ENCODE measurements around the gene ZNF652.

DNA sequence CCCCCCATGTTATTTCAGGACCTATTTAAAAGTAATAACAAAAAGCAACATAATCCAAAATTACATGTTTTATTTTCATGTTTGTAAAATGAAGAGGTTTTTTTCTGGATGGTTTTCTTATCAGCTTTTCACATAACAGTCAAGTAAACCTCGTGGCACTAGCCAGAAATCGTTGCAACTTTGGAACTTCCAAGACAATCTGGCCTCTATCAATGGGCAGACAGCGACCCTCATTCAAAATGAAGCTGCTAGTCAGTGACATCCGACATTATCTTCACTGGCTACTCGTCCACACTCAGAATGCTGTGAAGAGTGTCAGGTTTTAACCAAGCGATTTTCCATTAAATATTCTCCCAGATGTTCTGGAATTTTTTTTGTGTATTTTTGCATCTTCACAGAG, 22.7 kb downstream of the ZNF652 start:
- TF ChIP-seq POLR2A (IDR thresholded peaks at IDR 0.05; ENCODE audit: low read depth, low read length) (no peak), POLR2AphosphoS5 (IDR thresholded peaks at IDR 0.05; ENCODE audit: low read depth, low read length) (no peak), TAF1 (IDR thresholded peaks at IDR 0.05; ENCODE audit: low read depth, low read length) (no peak), SPI1 (IDR thresholded peaks at IDR 0.05; ENCODE audit: low read depth, low read length) (no peak), POU2F2 (IDR thresholded peaks at IDR 0.05; ENCODE audit: low read depth, low read length) (no peak)
